Fibroblast of lung (primary cell): ENCODE data around the gene NPAS4.

Experiments used
- CTCF ChIP-seq, 2 donors: IDR thresholded peaks in 1 of 2; conservative IDR thresholded peaks in 1 of 2; 1 replicate in 1 of 2; 2 replicates in 1 of 2; pipeline ENCODE4 v1.5.1; 2011 to 2012; ENCODE audit warnings: low read length in 2 of 2, control low read depth in 1 of 2, inconsistent platforms in 1 of 2, low read depth in 1 of 2, mild to moderate bottlenecking in 1 of 2
- EZH2 ChIP-seq: IDR thresholded peaks from 2 replicates; pipeline ENCODE4 v1.5.1; 2012; ENCODE audit warnings: low read length, control low read depth, mild to moderate bottlenecking; ENCODE audit errors: missing control alignments

DNA sequence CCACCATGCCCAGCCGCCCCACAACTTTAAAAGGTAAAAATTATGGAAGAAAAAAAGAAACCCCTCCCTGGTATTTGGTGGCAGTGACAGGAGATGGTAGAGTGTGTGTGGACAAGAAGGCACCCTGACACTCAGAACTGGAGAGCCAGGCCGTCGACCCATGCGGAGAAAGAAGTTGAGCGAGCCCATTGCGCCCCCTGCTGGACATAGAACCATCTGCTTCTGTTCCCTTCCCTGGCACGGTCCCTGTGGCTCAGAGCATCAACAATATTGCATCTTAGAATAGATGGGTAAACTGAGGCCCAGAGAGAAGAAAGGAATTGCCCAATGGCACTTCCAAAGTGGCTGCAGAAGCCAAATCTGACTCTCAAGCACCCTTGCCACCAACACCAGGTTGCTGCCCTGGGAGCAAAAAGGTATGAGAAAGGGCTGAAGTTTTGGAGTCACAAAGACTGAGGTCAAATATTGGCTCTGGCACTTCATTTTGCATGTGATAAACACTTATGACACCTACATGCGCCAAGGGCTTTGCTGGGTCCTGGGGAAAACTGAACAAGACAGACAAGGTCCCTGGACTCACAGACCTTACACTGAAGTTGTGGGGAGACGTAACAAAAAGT lies 9.3 kb downstream of the NPAS4 start:
- TF ChIP-seq CTCF (conservative IDR thresholded peaks at IDR 0.05 in 1 of 2, IDR thresholded peaks at IDR 0.05 in 1 of 2; ENCODE audit: low read depth in 1 of 2, low read length in 2 of 2), result peak; percentile 77 to 88
- TF ChIP-seq EZH2, result no peak
